K562 (cell line): ENCODE measurements around the gene YEATS2.
"Not testable (repeated sequence)": the region's sequence is repeated elsewhere in the genome, so short reads cannot be mapped to it uniquely, and the experiment has no call there.

Source experiments
- ATF4 ChIP-seq: fragments of 450-650 bp; formaldehyde crosslinking; IDR thresholded peaks from 2 replicates; pipeline ENCODE4 v1.4.0; 2022; ENCODE audit warnings: mild to moderate bottlenecking, moderate library complexity
- BHLHE40 ChIP-seq: IDR thresholded peaks from 2 replicates; pipeline ENCODE4 v1.6.1; 2011; ENCODE audit warnings: low read length, improper control_type of control experiment
- GATA2 ChIP-seq: sonication (generic); formaldehyde crosslinking; IDR thresholded peaks from 2 replicates; pipeline ENCODE4 v1.4.0; 2020; ENCODE audit warnings: mild to moderate bottlenecking, missing genetic modification reagents
- KDM1A ChIP-seq, 2 experiments: fragments of 450-650 bp; IDR thresholded peaks; 2 replicates each; pipeline ENCODE4 v1.6.1; 2016; ENCODE audit warnings: mild to moderate bottlenecking in 2 of 2
- POLR2AphosphoS5 ChIP-seq: IDR thresholded peaks from 2 replicates; pipeline ENCODE4 v1.6.1; 2011; ENCODE audit warnings: mild to moderate bottlenecking, low read depth, low read length, moderate library complexity; ENCODE audit not compliant: control insufficient read depth, insufficient read depth
- RB1 ChIP-seq: fragments of 450-650 bp; IDR thresholded peaks from 2 replicates; pipeline ENCODE4 v1.6.1; 2017; ENCODE audit warnings: low read depth, mild to moderate bottlenecking
- TGIF2 ChIP-seq: sonication (generic); formaldehyde crosslinking; IDR thresholded peaks from 2 replicates; pipeline ENCODE4 v1.8.1; 2022; ENCODE audit warnings: mild to moderate bottlenecking, missing genetic modification reagents, moderate library complexity
- TRIM24 ChIP-seq, 2 experiments: fragments of 450-650 bp; IDR thresholded peaks; 2 replicates each; pipeline ENCODE4 v1.6.1; 2016
- ZNF274 ChIP-seq: IDR thresholded peaks from 2 replicates; pipeline ENCODE4 v1.6.1; 2011; ENCODE audit warnings: low read depth, mild to moderate bottlenecking, low read length, moderate library complexity, borderline replicate concordance
- TF ChIP-seq, protein P1 (sequence below), 3 experiments: IDR thresholded peaks in 2 of 3; conservative IDR thresholded peaks in 1 of 3; 2 replicates each; pipeline ENCODE4 v1.5.1; 2011 to 2012; ENCODE audit warnings: low read length in 3 of 3, mild to moderate bottlenecking in 3 of 3, control low read depth in 2 of 3, improper control_type of control experiment in 1 of 3, inconsistent platforms in 1 of 3, low read depth in 1 of 3, mixed read lengths in 1 of 3, moderate library complexity in 1 of 3; ENCODE audit not compliant: insufficient read depth in 2 of 3

- TF ChIP-seq BHLHE40; KDM1A (IDR thresholded peaks at IDR 0.05); ZNF274; ATF4 (CRISPR knock-in tag); TGIF2 (CRISPR knock-in tag); GATA2 (CRISPR knock-in tag); RB1; TRIM24 (IDR thresholded peaks at IDR 0.05); POLR2AphosphoS5: not testable (repeated sequence)
- TF ChIP-seq, protein P1, sequence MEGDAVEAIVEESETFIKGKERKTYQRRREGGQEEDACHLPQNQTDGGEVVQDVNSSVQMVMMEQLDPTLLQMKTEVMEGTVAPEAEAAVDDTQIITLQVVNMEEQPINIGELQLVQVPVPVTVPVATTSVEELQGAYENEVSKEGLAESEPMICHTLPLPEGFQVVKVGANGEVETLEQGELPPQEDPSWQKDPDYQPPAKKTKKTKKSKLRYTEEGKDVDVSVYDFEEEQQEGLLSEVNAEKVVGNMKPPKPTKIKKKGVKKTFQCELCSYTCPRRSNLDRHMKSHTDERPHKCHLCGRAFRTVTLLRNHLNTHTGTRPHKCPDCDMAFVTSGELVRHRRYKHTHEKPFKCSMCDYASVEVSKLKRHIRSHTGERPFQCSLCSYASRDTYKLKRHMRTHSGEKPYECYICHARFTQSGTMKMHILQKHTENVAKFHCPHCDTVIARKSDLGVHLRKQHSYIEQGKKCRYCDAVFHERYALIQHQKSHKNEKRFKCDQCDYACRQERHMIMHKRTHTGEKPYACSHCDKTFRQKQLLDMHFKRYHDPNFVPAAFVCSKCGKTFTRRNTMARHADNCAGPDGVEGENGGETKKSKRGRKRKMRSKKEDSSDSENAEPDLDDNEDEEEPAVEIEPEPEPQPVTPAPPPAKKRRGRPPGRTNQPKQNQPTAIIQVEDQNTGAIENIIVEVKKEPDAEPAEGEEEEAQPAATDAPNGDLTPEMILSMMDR (IDR thresholded peaks at IDR 0.05 in 2 of 3, conservative IDR thresholded peaks at IDR 0.05 in 1 of 3; ENCODE audit: insufficient read depth in 2 of 3, low read depth in 1 of 3, low read length in 3 of 3): not testable (repeated sequence)
These were observed 6.3 kb downstream of the YEATS2 start for GRCh38 chr3:183703892-183704291.
